Smooth muscle cell (in vitro differentiated cells): ENCODE data around the gene ST6GAL1. TPM values are rescaled to one million over a fixed set of nuclear protein-coding genes. Genes with fewer than 3 reads are reported as not detected.

Source experiments
- DNase-seq: peaks from one replicate; lab custom pipeline; 2025; ENCODE audit not compliant: unreplicated experiment; lab: John Stamatoyannopoulos, UW
- H2AFZ ChIP-seq: fragments of 200-600 bp; sonication (generic); 2 replicates; pipeline ENCODE4 v1.6.0; 2016; ENCODE audit warnings: antibody characterized with exemption, low read depth, mild to moderate bottlenecking
- H3F3A ChIP-seq: fragments of 200-600 bp; sonication (generic); 2 replicates; pipeline ENCODE4 v1.6.0; 2017; ENCODE audit warnings: antibody characterized with exemption, low read depth
- H3K27ac ChIP-seq: fragments of 200-600 bp; sonication (generic); 2 replicates; pipeline ENCODE4 v1.5.1; 2016; ENCODE audit warnings: low read depth, mild to moderate bottlenecking
- H3K27me3 ChIP-seq: fragments of 200-600 bp; sonication (generic); 2 replicates; pipeline ENCODE4 v1.6.1; 2016; ENCODE audit warnings: low read depth, mild to moderate bottlenecking
- H3K36me3 ChIP-seq: fragments of 200-600 bp; sonication (generic); 2 replicates; pipeline ENCODE4 v1.5.1; 2016; ENCODE audit warnings: low read depth
- H3K4me1 ChIP-seq: fragments of 200-600 bp; sonication (generic); 2 replicates; pipeline ENCODE4 v1.5.1; 2016; ENCODE audit warnings: low read depth
- H3K4me2 ChIP-seq: fragments of 200-600 bp; sonication (generic); 2 replicates; pipeline ENCODE4 v1.6.0; 2016; ENCODE audit warnings: mild to moderate bottlenecking
- H3K4me3 ChIP-seq: fragments of 200-600 bp; sonication (generic); 2 replicates; pipeline ENCODE4 v1.5.1; 2016; ENCODE audit warnings: mild to moderate bottlenecking
- H3K79me2 ChIP-seq: fragments of 200-600 bp; sonication (generic); 2 replicates; pipeline ENCODE4 v1.6.0; 2016; ENCODE audit warnings: low read depth, mild to moderate bottlenecking
- H3K9ac ChIP-seq: fragments of 200-600 bp; sonication (generic); 2 replicates; pipeline ENCODE4 v1.6.0; 2016; ENCODE audit warnings: low read depth
- H3K9me3 ChIP-seq: fragments of 200-600 bp; sonication (generic); replicated peaks from 2 replicates; pipeline ENCODE4 v1.5.1; 2016; ENCODE audit warnings: low read depth
- H4K20me1 ChIP-seq: fragments of 200-600 bp; sonication (generic); 2 replicates; pipeline ENCODE4 v1.6.0; 2016; ENCODE audit warnings: low read depth
- WGBS: methylation state at CpG from one replicate; pipeline ENCODE4 v1.1.7; 2016; ENCODE audit warnings: low lambda C conversion rate; 5-methylcytosine and 5-hydroxymethylcytosine counted together
- polyA plus RNA-seq: library from polyadenylated mRNA; unstranded; fragments of >200 nt; fragmentation: Nextera tagmentation; extraction: Ambion mirVana; gene quantifications from 2 replicates; pipeline ENCODE4 v1.2.1, GENCODE V29; 2016
- total RNA-seq: library from RNA; depleted of rRNA; stranded (reverse); fragments of >200 nt; gene quantifications from 2 replicates; pipeline ENCODE4 v1.2.3, GENCODE V29; 2014
- TF ChIP-seq, protein P1 (sequence below): fragments of 200-600 bp; sonication (generic); IDR thresholded peaks from 2 replicates; pipeline ENCODE4 v1.5.1; 2017; ENCODE audit warnings: borderline replicate concordance, mild to moderate bottlenecking, antibody characterized with exemption; ENCODE audit not compliant: insufficient read depth, poor library complexity, severe bottlenecking

Gene ST6GAL1
- total and polyA plus RNA-seq, 2 experiments from 2014 or later: 3.5 to 8.9 TPM

DNA sequence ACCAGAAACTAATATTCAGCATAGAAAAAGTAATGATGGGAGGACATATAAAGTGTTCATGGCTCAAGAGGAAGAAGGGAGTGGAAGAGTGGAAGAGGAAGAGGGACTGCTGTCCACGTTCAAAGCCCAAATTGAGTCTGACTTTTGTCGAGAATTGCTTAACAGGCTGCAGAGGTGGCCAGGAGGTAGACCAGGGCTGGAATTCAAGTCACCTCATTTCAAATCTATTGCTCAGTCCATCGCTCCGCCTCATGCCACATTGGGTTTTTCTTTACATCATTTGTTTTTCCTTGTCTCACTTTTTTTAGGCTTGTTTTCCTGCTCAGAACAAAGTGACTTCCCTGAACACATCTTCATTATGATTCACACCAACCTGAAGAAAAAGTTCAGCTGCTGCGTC is 112.0 kb downstream of the ST6GAL1 start:
- Histone ChIP-seq H3K4me3 (no peak overlapping the region), H3K36me3 (no peaks in the 10 kb centered on the region), H3K9ac (no peak overlapping the region), H3K9me3 (no peaks in the 10 kb centered on the region), H3K4me2 (no peak overlapping the region), H3K27me3 (no peaks in the 10 kb centered on the region), H3K4me1 (no peaks in the 10 kb centered on the region), H3K27ac (peak overlapping the region; percentile 12), H3F3A (no peaks in the 10 kb centered on the region), H2AFZ (no peak overlapping the region), H3K79me2 (no peaks in the 10 kb centered on the region), H4K20me1 (no peaks in the 10 kb centered on the region)
- TF ChIP-seq, protein P1, sequence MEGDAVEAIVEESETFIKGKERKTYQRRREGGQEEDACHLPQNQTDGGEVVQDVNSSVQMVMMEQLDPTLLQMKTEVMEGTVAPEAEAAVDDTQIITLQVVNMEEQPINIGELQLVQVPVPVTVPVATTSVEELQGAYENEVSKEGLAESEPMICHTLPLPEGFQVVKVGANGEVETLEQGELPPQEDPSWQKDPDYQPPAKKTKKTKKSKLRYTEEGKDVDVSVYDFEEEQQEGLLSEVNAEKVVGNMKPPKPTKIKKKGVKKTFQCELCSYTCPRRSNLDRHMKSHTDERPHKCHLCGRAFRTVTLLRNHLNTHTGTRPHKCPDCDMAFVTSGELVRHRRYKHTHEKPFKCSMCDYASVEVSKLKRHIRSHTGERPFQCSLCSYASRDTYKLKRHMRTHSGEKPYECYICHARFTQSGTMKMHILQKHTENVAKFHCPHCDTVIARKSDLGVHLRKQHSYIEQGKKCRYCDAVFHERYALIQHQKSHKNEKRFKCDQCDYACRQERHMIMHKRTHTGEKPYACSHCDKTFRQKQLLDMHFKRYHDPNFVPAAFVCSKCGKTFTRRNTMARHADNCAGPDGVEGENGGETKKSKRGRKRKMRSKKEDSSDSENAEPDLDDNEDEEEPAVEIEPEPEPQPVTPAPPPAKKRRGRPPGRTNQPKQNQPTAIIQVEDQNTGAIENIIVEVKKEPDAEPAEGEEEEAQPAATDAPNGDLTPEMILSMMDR: no peak
- DNase-seq: no peak
- whole genome bisulfite sequencing: 97% methylated on average over 5 of the region's 5 CpGs

- H3K27me3 ChIP-seq: no peaks in the 10 kb centered on the region
- no peak overlapping the region for H2AFZ ChIP-seq
- H3K36me3 ChIP-seq: no peaks in the 10 kb centered on the region
- H3K79me2 ChIP-seq: no peaks in the 10 kb centered on the region
- no peak overlapping the region for H3K27ac ChIP-seq
- no peaks in the 10 kb centered on the region for H4K20me1 ChIP-seq
- H3K4me2 ChIP-seq: no peak overlapping the region
- TF ChIP-seq, protein P1: no peak
- no peaks in the 10 kb centered on the region for H3K4me1 ChIP-seq
- no peak for DNase-seq
- no peak overlapping the region for H3K4me3 ChIP-seq
- H3F3A ChIP-seq: no peaks in the 10 kb centered on the region
- 98% methylated on average over 8 of the region's 8 CpGs for WGBS
- no peak overlapping the region for H3K9ac ChIP-seq
- H3K9me3 ChIP-seq: no peaks in the 10 kb centered on the region
Observed at GRCh38 chr3:187042874-187043458, 112.6 kb downstream of the ST6GAL1 start.

DNA sequence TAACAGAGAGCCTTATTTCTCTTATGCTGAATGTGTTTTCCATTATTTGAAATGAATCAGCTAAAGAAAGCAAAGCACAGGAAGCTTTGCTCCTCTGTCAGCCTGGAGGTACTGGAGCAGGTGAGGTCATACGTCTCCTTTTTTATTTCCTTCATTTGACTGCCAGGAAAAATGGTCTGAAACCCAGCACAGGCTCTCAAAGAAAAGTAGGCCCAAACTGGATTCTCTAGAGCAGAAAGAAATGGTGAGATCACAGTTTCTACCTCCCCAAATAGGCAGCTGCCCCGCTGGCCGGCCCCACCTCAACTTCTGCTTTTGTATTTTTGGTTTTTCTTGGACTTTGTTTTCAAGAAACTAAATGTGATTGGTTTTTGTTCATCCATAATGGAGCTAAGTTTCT is 113.9 kb downstream of the ST6GAL1 start:
- H3K79me2 ChIP-seq: no peaks in the 10 kb centered on the region
- no peak for DNase-seq
- 94% methylated on average over 3 of the region's 3 CpGs for WGBS
- no peak overlapping the region for H3K9ac ChIP-seq
- TF ChIP-seq, protein P1: no peak
- no peak overlapping the region for H3K4me2 ChIP-seq
- no peaks in the 10 kb centered on the region for H3K4me1 ChIP-seq
- H3K27me3 ChIP-seq: no peaks in the 10 kb centered on the region
- H2AFZ ChIP-seq: no peak overlapping the region
- no peaks in the 10 kb centered on the region for H3K9me3 ChIP-seq
- no peak overlapping the region for H3K27ac ChIP-seq
- no peaks in the 10 kb centered on the region for H3F3A ChIP-seq
- no peaks in the 10 kb centered on the region for H3K36me3 ChIP-seq
- H4K20me1 ChIP-seq: no peaks in the 10 kb centered on the region
- H3K4me3 ChIP-seq: no peak overlapping the region

- H3K9me3 ChIP-seq: no peaks in the 10 kb centered on the region
- H3K27me3 ChIP-seq: no peaks in the 10 kb centered on the region
- H3F3A ChIP-seq: no peaks in the 10 kb centered on the region
- H2AFZ ChIP-seq: no peak overlapping the region
- H4K20me1 ChIP-seq: no peaks in the 10 kb centered on the region
- no peak overlapping the region for H3K27ac ChIP-seq
- H3K4me2 ChIP-seq: no peak overlapping the region
- no peak for DNase-seq
- 89% methylated on average over 4 of the region's 4 CpGs for WGBS
- H3K9ac ChIP-seq: no peak overlapping the region
- H3K79me2 ChIP-seq: no peaks in the 10 kb centered on the region
- no peak overlapping the region for H3K4me3 ChIP-seq
- H3K36me3 ChIP-seq: no peaks in the 10 kb centered on the region
- H3K4me1 ChIP-seq: no peaks in the 10 kb centered on the region
- TF ChIP-seq, protein P1: peak; percentile 5
Observed at GRCh38 chr3:187044867-187045552, 114.7 kb downstream of the ST6GAL1 start.
